ENCODE data around the gene PTPRJ. TPM values are rescaled to one million over a fixed set of nuclear protein-coding genes. Genes with fewer than 3 reads are reported as not detected.

PTPRJ gene
- total RNA-seq, 1 experiment from 2014 or later, result 12.1 TPM

DNA sequence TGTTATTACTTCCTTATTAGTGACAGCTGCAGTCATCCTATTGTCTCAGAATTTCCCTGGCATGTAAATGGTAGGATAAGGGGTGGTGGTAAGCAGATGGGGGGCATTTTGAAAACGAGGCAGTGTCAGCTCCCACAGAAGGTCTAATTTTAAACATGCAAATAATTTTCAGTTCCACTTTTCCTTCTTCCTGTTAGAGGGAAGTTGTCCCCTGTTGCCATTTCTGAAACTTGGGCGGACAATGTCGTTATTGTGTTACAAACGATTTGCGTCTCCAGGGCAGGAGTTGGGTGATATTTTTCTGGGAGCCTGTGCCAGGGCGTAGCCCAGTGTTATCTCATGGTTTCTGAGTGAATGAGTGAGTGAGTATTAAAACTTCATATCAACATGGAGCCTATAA, 7.4 kb downstream of the PTPRJ start:
- Histone ChIP-seq H3K27me3 (replicated peaks; ENCODE audit: insufficient read depth, low read depth, low read length, poor library complexity) (no peaks in the 10 kb centered on the region), H3K27ac (ENCODE audit: low read depth, low read length, poor library complexity, severe bottlenecking) (no peak overlapping the region), H3K9me3 (ENCODE audit: low read depth, low read length, poor library complexity, severe bottlenecking) (no peaks in the 10 kb centered on the region), H3K4me3 (ENCODE audit: low read depth, low read length, poor library complexity, severe bottlenecking) (no peak overlapping the region), H3K4me1 (ENCODE audit: insufficient read depth, low read length, poor library complexity, severe bottlenecking) (peaks cover 5% of the 10 kb centered on the region), H3K36me3 (ENCODE audit: insufficient read depth, low read length, poor library complexity, severe bottlenecking) (no peaks in the 10 kb centered on the region)
- intact Hi-C loops (cut with micrococcal nuclease; ENCODE audit: unreplicated experiment), result no loop called here
- ChIA-PET POLR2A (ENCODE audit: low non-redundant PET) (no interaction called here), CTCF (no interaction called here)
- no peak for TF ChIP-seq EZH2 (IDR thresholded peaks at IDR 0.05; ENCODE audit: borderline replicate concordance, low read depth, low read length, poor library complexity, severe bottlenecking)
- TF ChIP-seq, protein P1, sequence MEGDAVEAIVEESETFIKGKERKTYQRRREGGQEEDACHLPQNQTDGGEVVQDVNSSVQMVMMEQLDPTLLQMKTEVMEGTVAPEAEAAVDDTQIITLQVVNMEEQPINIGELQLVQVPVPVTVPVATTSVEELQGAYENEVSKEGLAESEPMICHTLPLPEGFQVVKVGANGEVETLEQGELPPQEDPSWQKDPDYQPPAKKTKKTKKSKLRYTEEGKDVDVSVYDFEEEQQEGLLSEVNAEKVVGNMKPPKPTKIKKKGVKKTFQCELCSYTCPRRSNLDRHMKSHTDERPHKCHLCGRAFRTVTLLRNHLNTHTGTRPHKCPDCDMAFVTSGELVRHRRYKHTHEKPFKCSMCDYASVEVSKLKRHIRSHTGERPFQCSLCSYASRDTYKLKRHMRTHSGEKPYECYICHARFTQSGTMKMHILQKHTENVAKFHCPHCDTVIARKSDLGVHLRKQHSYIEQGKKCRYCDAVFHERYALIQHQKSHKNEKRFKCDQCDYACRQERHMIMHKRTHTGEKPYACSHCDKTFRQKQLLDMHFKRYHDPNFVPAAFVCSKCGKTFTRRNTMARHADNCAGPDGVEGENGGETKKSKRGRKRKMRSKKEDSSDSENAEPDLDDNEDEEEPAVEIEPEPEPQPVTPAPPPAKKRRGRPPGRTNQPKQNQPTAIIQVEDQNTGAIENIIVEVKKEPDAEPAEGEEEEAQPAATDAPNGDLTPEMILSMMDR (conservative IDR thresholded peaks at IDR 0.05; ENCODE audit: low read depth, low read length), result no peak
- DNase-seq (ENCODE audit: low spot score), result no peak
- BruUV-seq (replicated peaks), result no TSS peak

DNA sequence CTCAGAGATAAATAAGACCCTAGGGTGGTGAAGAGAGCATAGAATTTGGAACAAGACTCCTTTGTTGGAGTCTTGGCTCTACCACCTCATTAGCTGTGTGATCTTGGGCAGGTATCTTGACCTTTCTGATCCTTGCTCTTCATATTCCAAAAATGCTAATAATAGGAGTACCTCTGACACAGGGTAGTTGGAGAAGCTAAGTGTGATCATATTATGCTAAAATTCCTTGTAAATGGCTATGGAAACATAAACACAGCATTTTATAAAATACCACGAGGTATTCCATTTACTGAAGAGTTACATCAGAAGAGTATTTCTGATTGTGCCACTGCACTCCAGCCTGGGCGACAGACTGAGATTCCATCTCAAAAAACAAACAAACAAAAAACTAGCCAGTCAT, 9.4 kb downstream of the PTPRJ start:
- Histone ChIP-seq H3K36me3 (ENCODE audit: insufficient read depth, low read length, poor library complexity, severe bottlenecking) (no peaks in the 10 kb centered on the region), H3K9me3 (ENCODE audit: low read depth, low read length, poor library complexity, severe bottlenecking) (no peaks in the 10 kb centered on the region), H3K4me1 (ENCODE audit: insufficient read depth, low read length, poor library complexity, severe bottlenecking) (peaks cover 5% of the 10 kb centered on the region), H3K27ac (ENCODE audit: low read depth, low read length, poor library complexity, severe bottlenecking) (no peak overlapping the region), H3K27me3 (replicated peaks; ENCODE audit: insufficient read depth, low read depth, low read length, poor library complexity) (no peaks in the 10 kb centered on the region), H3K4me3 (ENCODE audit: low read depth, low read length, poor library complexity, severe bottlenecking) (no peak overlapping the region)
- intact Hi-C loops (cut with micrococcal nuclease; ENCODE audit: unreplicated experiment), result no loop called here
- ChIA-PET CTCF (no interaction called here), POLR2A (ENCODE audit: low non-redundant PET) (interaction anchor here (0.6 kb wide), 1 partner anchor 1747 kb away, joined by 3 read pairs; no protein-coding TSS in a partner anchor)
- TF ChIP-seq, protein P1 (conservative IDR thresholded peaks at IDR 0.05; ENCODE audit: low read depth, low read length), result no peak
- no peak for DNase-seq (ENCODE audit: low spot score)
- BruUV-seq (replicated peaks), result no TSS peak

DNA sequence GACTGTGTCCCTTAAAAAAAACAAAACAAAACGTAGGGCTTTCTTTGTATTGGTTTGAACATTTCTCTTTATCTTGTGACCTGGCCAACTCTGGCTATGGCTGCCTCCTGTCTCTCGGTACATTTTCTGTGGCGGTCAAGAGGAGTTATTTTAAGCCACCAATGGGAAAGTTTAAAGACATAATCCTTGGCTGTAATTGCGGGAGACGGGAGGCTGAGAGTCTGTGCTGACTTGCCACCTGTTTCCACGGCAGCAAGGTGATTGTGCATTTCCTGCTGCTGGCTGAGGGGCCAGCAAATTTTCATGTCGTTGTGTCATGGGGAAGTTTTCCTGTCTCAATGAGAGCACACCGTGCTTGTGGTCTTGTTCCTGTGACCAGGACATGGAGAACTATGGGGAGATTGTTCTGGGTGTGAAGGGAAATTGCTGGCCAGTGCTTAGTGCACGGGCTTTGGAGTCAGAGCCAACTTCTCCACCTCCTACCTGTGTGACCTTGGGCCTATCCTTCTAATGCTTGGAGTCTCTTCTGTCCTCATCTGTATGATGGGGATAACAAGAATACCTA, 11.0 kb downstream of the PTPRJ start:
- Histone ChIP-seq H3K4me1 (ENCODE audit: insufficient read depth, low read length, poor library complexity, severe bottlenecking) (peaks cover 5% of the 10 kb centered on the region), H3K4me3 (ENCODE audit: low read depth, low read length, poor library complexity, severe bottlenecking) (no peak overlapping the region), H3K27ac (ENCODE audit: low read depth, low read length, poor library complexity, severe bottlenecking) (no peak overlapping the region), H3K9me3 (ENCODE audit: low read depth, low read length, poor library complexity, severe bottlenecking) (no peaks in the 10 kb centered on the region), H3K27me3 (replicated peaks; ENCODE audit: insufficient read depth, low read depth, low read length, poor library complexity) (no peaks in the 10 kb centered on the region), H3K36me3 (ENCODE audit: insufficient read depth, low read length, poor library complexity, severe bottlenecking) (no peaks in the 10 kb centered on the region)
- ChIA-PET CTCF (no interaction called here), POLR2A (ENCODE audit: low non-redundant PET) (no interaction called here)
- intact Hi-C loops (cut with micrococcal nuclease; ENCODE audit: unreplicated experiment), result no loop called here
- no TSS peak for BruUV-seq (replicated peaks)
- TF ChIP-seq, protein P1 (conservative IDR thresholded peaks at IDR 0.05; ENCODE audit: low read depth, low read length), result no peak
- no peak for TF ChIP-seq EZH2 (IDR thresholded peaks at IDR 0.05; ENCODE audit: borderline replicate concordance, low read depth, low read length, poor library complexity, severe bottlenecking)
- DNase-seq (ENCODE audit: low spot score), result no peak

Data from A673 (cell line).